ENCODE data around the gene TDRD9.
"Not testable (repeated sequence)": the region's sequence is repeated elsewhere in the genome, so short reads cannot be mapped to it uniquely, and the experiment has no call there.

Gene TDRD9

GRCh38 chr14:103966631-103967030 lies 38.4 kb downstream of the TDRD9 start:
- Mint-ChIP-seq H3K9me3 (peaks cover 1% of the 10 kb centered on the region), H3K4me3 (no peak overlapping the region), H3K36me3 (no peaks in the 10 kb centered on the region), H3K4me1 (no peaks in the 10 kb centered on the region), H3K27ac (no peak overlapping the region), H3K27me3 (peaks cover 7% of the 10 kb centered on the region)
- ATAC-seq (ENCODE audit: low read depth) (no peak), DNase-seq (ENCODE audit: low spot score in 2 of 2) (no peak)

- ATAC-seq (ENCODE audit: low read depth) (no peak), DNase-seq (ENCODE audit: low spot score in 2 of 2) (no peak)
- Mint-ChIP-seq H3K4me3 (no peak overlapping the region), H3K36me3 (no peaks in the 10 kb centered on the region), H3K4me1 (no peaks in the 10 kb centered on the region), H3K9me3 (no peaks in the 10 kb centered on the region), H3K27me3 (peaks cover 9% of the 10 kb centered on the region), H3K27ac (no peak overlapping the region)
Observed at GRCh38 chr14:103969961-103970360, 41.7 kb downstream of the TDRD9 start.

- H3K4me1 Mint-ChIP-seq = no peaks in the 10 kb centered on the region
- H3K27me3 Mint-ChIP-seq = peaks cover 8% of the 10 kb centered on the region
- H3K9me3 Mint-ChIP-seq = no peaks in the 10 kb centered on the region
- DNase-seq (ENCODE audit: low spot score in 2 of 2) = no peak
- no peak overlapping the region for H3K27ac Mint-ChIP-seq
- no peak overlapping the region for H3K4me3 Mint-ChIP-seq
- no peaks in the 10 kb centered on the region for H3K36me3 Mint-ChIP-seq
- ATAC-seq (ENCODE audit: low read depth) = no peak
Observed at GRCh38 chr14:103973354-103973753, 45.1 kb downstream of the TDRD9 start.

GRCh38 chr14:103974575-103974974 lies 46.3 kb downstream of the TDRD9 start:
- peaks cover 12% of the 10 kb centered on the region for H3K27me3 Mint-ChIP-seq
- H3K4me1 Mint-ChIP-seq = no peaks in the 10 kb centered on the region
- H3K36me3 Mint-ChIP-seq = no peaks in the 10 kb centered on the region
- DNase-seq (ENCODE audit: low spot score in 2 of 2) (no peak), ATAC-seq (ENCODE audit: low read depth) (no peak)
- H3K4me3 Mint-ChIP-seq = no peak overlapping the region
- H3K27ac Mint-ChIP-seq = no peak overlapping the region
- H3K9me3 Mint-ChIP-seq = peaks cover 3% of the 10 kb centered on the region

- DNase-seq (ENCODE audit: low spot score in 2 of 2); H3K36me3 Mint-ChIP-seq; H3K4me1 Mint-ChIP-seq; ATAC-seq (ENCODE audit: low read depth); H3K27ac Mint-ChIP-seq; H3K4me3 Mint-ChIP-seq; H3K9me3 Mint-ChIP-seq; H3K27me3 Mint-ChIP-seq: not testable (repeated sequence)
Observed at GRCh38 chr14:103980623-103981238, 52.5 kb downstream of the TDRD9 start.

GRCh38 chr14:103984196-103984595 lies 55.9 kb downstream of the TDRD9 start:
- no peak overlapping the region for H3K4me3 Mint-ChIP-seq
- peaks cover 9% of the 10 kb centered on the region for H3K9me3 Mint-ChIP-seq
- ATAC-seq (ENCODE audit: low read depth) = no peak
- H3K27ac Mint-ChIP-seq = no peak overlapping the region
- H3K4me1 Mint-ChIP-seq = no peaks in the 10 kb centered on the region
- H3K36me3 Mint-ChIP-seq = peaks cover 7% of the 10 kb centered on the region
- no peak for DNase-seq (ENCODE audit: low spot score in 2 of 2)
- peaks cover 8% of the 10 kb centered on the region for H3K27me3 Mint-ChIP-seq

GRCh38 chr14:103989034-103989433 lies 60.8 kb downstream of the TDRD9 start:
- Mint-ChIP-seq H3K27me3 (peaks cover 17% of the 10 kb centered on the region), H3K4me3 (no peak overlapping the region), H3K9me3 (peaks cover 15% of the 10 kb centered on the region), H3K27ac (no peak overlapping the region), H3K36me3 (peaks cover 5% of the 10 kb centered on the region), H3K4me1 (no peaks in the 10 kb centered on the region)
- ATAC-seq (ENCODE audit: low read depth) (no peak), DNase-seq (ENCODE audit: low spot score in 2 of 2) (no peak)

GRCh38 chr14:103989964-103990363 lies 61.7 kb downstream of the TDRD9 start:
- Mint-ChIP-seq H3K27me3 (peaks cover 17% of the 10 kb centered on the region), H3K4me3 (no peak overlapping the region), H3K27ac (no peak overlapping the region), H3K9me3 (peaks cover 14% of the 10 kb centered on the region), H3K36me3 (peaks cover 5% of the 10 kb centered on the region), H3K4me1 (no peaks in the 10 kb centered on the region)
- DNase-seq (ENCODE audit: low spot score in 2 of 2) (no peak), ATAC-seq (ENCODE audit: low read depth) (no peak)

- Mint-ChIP-seq H3K4me1 (no peaks in the 10 kb centered on the region), H3K36me3 (peaks cover 3% of the 10 kb centered on the region), H3K27me3 (peaks cover 14% of the 10 kb centered on the region), H3K27ac (no peak overlapping the region), H3K4me3 (no peak overlapping the region), H3K9me3 (peaks cover 3% of the 10 kb centered on the region)
- DNase-seq (ENCODE audit: low spot score in 2 of 2) (no peak), ATAC-seq (ENCODE audit: low read depth) (no peak)
Observed at GRCh38 chr14:103994535-103995184, 66.4 kb downstream of the TDRD9 start.

GRCh38 chr14:103995876-103996275 lies 67.6 kb downstream of the TDRD9 start:
- H3K4me3 Mint-ChIP-seq = no peak overlapping the region
- no peaks in the 10 kb centered on the region for H3K4me1 Mint-ChIP-seq
- ATAC-seq (ENCODE audit: low read depth) = no peak
- no peak overlapping the region for H3K27ac Mint-ChIP-seq
- no peak for DNase-seq (ENCODE audit: low spot score in 2 of 2)
- no peaks in the 10 kb centered on the region for H3K36me3 Mint-ChIP-seq
- H3K27me3 Mint-ChIP-seq = peaks cover 7% of the 10 kb centered on the region
- no peaks in the 10 kb centered on the region for H3K9me3 Mint-ChIP-seq

GRCh38 chr14:103997391-103997790 lies 69.1 kb downstream of the TDRD9 start:
- Mint-ChIP-seq H3K4me3 (no peak overlapping the region), H3K4me1 (peaks cover 2% of the 10 kb centered on the region), H3K27me3 (peaks cover 9% of the 10 kb centered on the region), H3K27ac (no peak overlapping the region), H3K36me3 (no peaks in the 10 kb centered on the region), H3K9me3 (no peaks in the 10 kb centered on the region)
- ATAC-seq (ENCODE audit: low read depth) (no peak), DNase-seq (ENCODE audit: low spot score in 2 of 2) (no peak)

- Mint-ChIP-seq H3K4me3 (no peak overlapping the region), H3K27me3 (peaks cover 9% of the 10 kb centered on the region), H3K4me1 (peaks cover 2% of the 10 kb centered on the region), H3K36me3 (no peaks in the 10 kb centered on the region), H3K27ac (no peak overlapping the region), H3K9me3 (no peaks in the 10 kb centered on the region)
- ATAC-seq (ENCODE audit: low read depth) (no peak), DNase-seq (ENCODE audit: low spot score in 2 of 2) (no peak)
Observed at GRCh38 chr14:103998027-103998426, 69.8 kb downstream of the TDRD9 start.

GRCh38 chr14:103999795-104000440 lies 71.7 kb downstream of the TDRD9 start:
- H3K9me3 Mint-ChIP-seq = no peaks in the 10 kb centered on the region
- ATAC-seq (ENCODE audit: low read depth) = no peak

GRCh38 chr14:104001003-104001402 lies 72.7 kb downstream of the TDRD9 start:
- DNase-seq (ENCODE audit: low spot score in 2 of 2) (no peak), ATAC-seq (ENCODE audit: low read depth) (peak; percentile 38)
- no peak overlapping the region for H3K27ac Mint-ChIP-seq
- H3K4me1 Mint-ChIP-seq = peaks cover 2% of the 10 kb centered on the region
- H3K4me3 Mint-ChIP-seq = no peak overlapping the region
- no peaks in the 10 kb centered on the region for H3K9me3 Mint-ChIP-seq
- H3K27me3 Mint-ChIP-seq = peaks cover 8% of the 10 kb centered on the region
- H3K36me3 Mint-ChIP-seq = no peaks in the 10 kb centered on the region

More at GRCh38 chr14:103999795-104000440, 71.7 kb downstream of the TDRD9 start:
- Mint-ChIP-seq H3K36me3 (no peaks in the 10 kb centered on the region), H3K27ac (no peak overlapping the region), H3K4me3 (no peak overlapping the region), H3K27me3 (peaks cover 6% of the 10 kb centered on the region), H3K4me1 (peaks cover 2% of the 10 kb centered on the region)
- no peak for DNase-seq (ENCODE audit: low spot score in 2 of 2)

Data from memory B cell (primary cell).